Parathyroid adenoma (tissue), 2 donors: ENCODE results near the gene VAPA.
"Not testable (repeated sequence)": the region's sequence is repeated elsewhere in the genome, so short reads cannot be mapped to it uniquely, and the experiment has no call there.

Experiments
- H2AFZ ChIP-seq: fragments of 300-600 bp; sonication (generic); one replicate; pipeline ENCODE4 v1.7.0; 2017; ENCODE audit warnings: antibody characterized with exemption, mild to moderate bottlenecking
- H3K27ac ChIP-seq: fragments of 300-600 bp; sonication (generic); one replicate; pipeline ENCODE4 v1.7.0; 2017
- H3K27me3 ChIP-seq: fragments of 300-600 bp; sonication (generic); one replicate; pipeline ENCODE4 v1.7.0; 2017; ENCODE audit warnings: low read length; ENCODE audit not compliant: control insufficient read depth, insufficient read depth
- H3K36me3 ChIP-seq: fragments of 300-600 bp; sonication (generic); one replicate; pipeline ENCODE4 v1.7.0; 2017; ENCODE audit warnings: low read length; ENCODE audit not compliant: control insufficient read depth, insufficient read depth
- H3K4me1 ChIP-seq: fragments of 300-600 bp; sonication (generic); one replicate; pipeline ENCODE4 v1.7.0; 2017; ENCODE audit warnings: control low read depth
- H3K4me2 ChIP-seq: fragments of 300-600 bp; sonication (generic); one replicate; pipeline ENCODE4 v1.7.0; 2017; ENCODE audit warnings: low read length
- H3K4me3 ChIP-seq: fragments of 300-600 bp; sonication (generic); one replicate; pipeline ENCODE4 v1.7.0; 2017; ENCODE audit warnings: low read depth, low read length
- H3K79me2 ChIP-seq: fragments of 300-600 bp; sonication (generic); one replicate; pipeline ENCODE4 v1.7.0; 2017; ENCODE audit warnings: control low read depth
- H3K9ac ChIP-seq: fragments of 300-600 bp; sonication (generic); one replicate; pipeline ENCODE4 v1.7.0; 2017; ENCODE audit warnings: mild to moderate bottlenecking
- H3K9me3 ChIP-seq: fragments of 300-600 bp; sonication (generic); one replicate; pipeline ENCODE4 v1.7.0; 2017; ENCODE audit warnings: low read length; ENCODE audit not compliant: control insufficient read depth
- TF ChIP-seq, protein P1 (sequence below): fragments of 300-600 bp; sonication (generic); IDR thresholded peaks from one replicate; pipeline ENCODE4 v1.7.0; 2017; ENCODE audit warnings: antibody characterized with exemption, mild to moderate bottlenecking
- donor health status: primary hyperparathyroidism.

VAPA gene

DNA sequence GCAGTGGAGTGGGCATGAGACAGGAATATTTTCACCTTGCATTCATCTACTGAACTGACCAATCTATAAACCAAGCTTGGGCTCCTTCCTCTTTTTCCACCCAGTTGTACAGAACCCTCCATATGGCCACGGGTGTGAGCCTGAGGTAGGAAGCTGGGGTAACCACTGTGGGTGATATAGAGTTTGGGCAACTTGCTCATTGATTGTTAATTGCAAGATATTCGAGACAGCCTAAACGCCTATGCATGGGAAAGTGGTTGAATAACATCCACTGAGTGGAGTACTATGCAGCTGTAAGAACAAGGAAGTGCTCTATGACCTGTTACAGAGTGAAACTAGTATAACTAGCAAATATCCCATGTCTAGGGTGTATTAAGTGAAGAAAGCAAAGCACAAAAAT lies 7.3 kb upstream of the VAPA start:
- Histone ChIP-seq H3K79me2 (no peaks in the 10 kb centered on the region), H3K9ac (no peak overlapping the region), H3K4me3 (no peak overlapping the region), H3K9me3 (no peaks in the 10 kb centered on the region), H3K36me3 (no peaks in the 10 kb centered on the region), H2AFZ (no peak overlapping the region), H3K4me2 (no peak overlapping the region), H3K27ac (no peak overlapping the region), H3K27me3 (no peaks in the 10 kb centered on the region), H3K4me1 (peaks cover 16% of the 10 kb centered on the region)
- TF ChIP-seq, protein P1, sequence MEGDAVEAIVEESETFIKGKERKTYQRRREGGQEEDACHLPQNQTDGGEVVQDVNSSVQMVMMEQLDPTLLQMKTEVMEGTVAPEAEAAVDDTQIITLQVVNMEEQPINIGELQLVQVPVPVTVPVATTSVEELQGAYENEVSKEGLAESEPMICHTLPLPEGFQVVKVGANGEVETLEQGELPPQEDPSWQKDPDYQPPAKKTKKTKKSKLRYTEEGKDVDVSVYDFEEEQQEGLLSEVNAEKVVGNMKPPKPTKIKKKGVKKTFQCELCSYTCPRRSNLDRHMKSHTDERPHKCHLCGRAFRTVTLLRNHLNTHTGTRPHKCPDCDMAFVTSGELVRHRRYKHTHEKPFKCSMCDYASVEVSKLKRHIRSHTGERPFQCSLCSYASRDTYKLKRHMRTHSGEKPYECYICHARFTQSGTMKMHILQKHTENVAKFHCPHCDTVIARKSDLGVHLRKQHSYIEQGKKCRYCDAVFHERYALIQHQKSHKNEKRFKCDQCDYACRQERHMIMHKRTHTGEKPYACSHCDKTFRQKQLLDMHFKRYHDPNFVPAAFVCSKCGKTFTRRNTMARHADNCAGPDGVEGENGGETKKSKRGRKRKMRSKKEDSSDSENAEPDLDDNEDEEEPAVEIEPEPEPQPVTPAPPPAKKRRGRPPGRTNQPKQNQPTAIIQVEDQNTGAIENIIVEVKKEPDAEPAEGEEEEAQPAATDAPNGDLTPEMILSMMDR: no peak

DNA sequence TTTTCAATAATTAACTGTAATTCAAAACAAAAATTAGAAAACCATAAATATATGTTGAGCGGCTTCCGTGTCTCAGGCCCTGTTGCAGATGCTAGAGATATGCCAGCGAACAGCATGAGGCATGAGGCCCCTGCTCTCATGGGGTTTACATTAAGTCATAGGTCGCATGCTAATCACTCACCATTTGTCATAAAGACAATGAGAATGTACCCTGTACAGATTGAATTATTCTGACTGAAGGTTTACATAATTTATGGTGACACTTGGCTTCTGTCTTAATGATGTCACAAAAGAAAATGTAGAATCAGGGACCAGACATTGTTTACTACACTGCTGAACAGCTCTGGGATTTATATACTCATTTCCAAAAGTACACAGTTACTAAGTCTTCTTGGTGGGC lies 5.9 kb upstream of the VAPA start:
- Histone ChIP-seq H3K36me3 (no peaks in the 10 kb centered on the region), H3K27me3 (no peaks in the 10 kb centered on the region), H3K4me2 (no peak overlapping the region), H2AFZ (no peak overlapping the region), H3K4me3 (no peak overlapping the region), H3K27ac (no peak overlapping the region), H3K9me3 (no peaks in the 10 kb centered on the region), H3K79me2 (no peaks in the 10 kb centered on the region), H3K4me1 (peaks cover 16% of the 10 kb centered on the region), H3K9ac (no peak overlapping the region)
- TF ChIP-seq, protein P1: no peak

DNA sequence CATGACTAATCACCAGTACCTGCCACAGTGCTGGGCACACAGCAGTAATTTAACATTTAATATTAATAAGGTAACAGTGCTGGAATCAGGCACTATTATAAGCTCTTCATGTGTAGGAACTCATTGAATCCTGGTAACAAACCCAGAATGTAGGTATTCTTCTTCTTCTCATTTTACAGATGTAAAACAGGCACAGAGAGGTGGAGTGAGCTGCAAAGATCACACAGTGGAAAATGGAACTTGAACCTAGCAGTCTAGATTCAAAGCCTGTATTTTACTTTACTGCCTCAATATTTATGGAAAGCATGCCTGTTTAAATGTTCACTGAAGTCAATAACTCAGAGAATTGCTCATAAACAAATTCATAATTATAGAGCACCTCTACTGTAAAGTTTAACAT lies 3.7 kb upstream of the VAPA start:
- Histone ChIP-seq H3K36me3 (no peaks in the 10 kb centered on the region), H3K27me3 (no peaks in the 10 kb centered on the region), H2AFZ (no peak overlapping the region), H3K4me3 (no peak overlapping the region), H3K4me2 (no peak overlapping the region), H3K9me3 (no peaks in the 10 kb centered on the region), H3K27ac (no peak overlapping the region), H3K4me1 (peaks cover 12% of the 10 kb centered on the region), H3K79me2 (peaks cover 3% of the 10 kb centered on the region), H3K9ac (no peak overlapping the region)
- TF ChIP-seq, protein P1: no peak

DNA sequence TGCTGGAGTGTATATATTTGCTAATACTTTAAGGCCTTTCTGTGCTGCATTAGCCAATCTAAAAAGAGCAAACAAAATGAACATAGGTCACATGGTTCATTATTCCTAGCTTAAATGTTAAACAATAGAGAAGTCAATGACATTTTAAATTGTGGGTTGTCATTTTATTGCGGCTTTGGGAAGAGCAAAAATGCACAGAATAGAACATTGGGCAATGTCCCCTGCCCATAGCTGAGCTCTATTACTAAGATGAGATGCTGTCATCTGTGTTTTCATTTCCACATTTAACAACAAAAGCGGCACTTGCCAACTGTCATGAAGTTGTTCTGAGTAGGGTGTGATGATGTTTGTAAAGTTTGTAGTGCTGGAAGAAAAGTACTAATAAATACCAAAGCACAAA lies 3.2 kb upstream of the VAPA start:
- H3K4me3 ChIP-seq: no peak overlapping the region
- TF ChIP-seq, protein P1: no peak
- no peaks in the 10 kb centered on the region for H3K9me3 ChIP-seq
- no peaks in the 10 kb centered on the region for H3K27me3 ChIP-seq
- peaks cover 9% of the 10 kb centered on the region for H3K79me2 ChIP-seq
- H2AFZ ChIP-seq: no peak overlapping the region
- no peaks in the 10 kb centered on the region for H3K36me3 ChIP-seq
- H3K4me2 ChIP-seq: no peak overlapping the region
- no peak overlapping the region for H3K9ac ChIP-seq
- H3K4me1 ChIP-seq: peaks cover 9% of the 10 kb centered on the region
- no peak overlapping the region for H3K27ac ChIP-seq

DNA sequence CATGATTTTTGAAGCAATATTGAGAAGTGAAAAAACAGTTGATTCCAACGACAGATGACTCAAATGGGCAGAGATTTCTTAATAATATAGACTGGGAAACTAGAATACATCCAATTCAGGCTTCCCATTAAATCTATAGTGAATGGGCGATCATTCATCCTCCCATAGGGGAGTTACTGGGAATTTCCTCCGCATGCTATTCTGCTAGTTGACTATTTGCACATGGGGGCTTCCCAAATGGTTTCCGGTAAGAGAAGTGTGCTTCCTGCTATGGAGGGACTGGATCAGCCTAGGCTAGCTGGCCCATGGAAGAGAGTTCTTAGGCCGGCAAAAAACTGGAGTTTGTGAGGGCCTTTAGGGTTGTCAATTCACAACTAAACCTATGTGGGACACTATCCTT lies 2.6 kb upstream of the VAPA start:
- Histone ChIP-seq H3K4me1 (peaks cover 9% of the 10 kb centered on the region), H2AFZ (no peak overlapping the region), H3K27me3 (no peaks in the 10 kb centered on the region), H3K79me2 (peaks cover 14% of the 10 kb centered on the region), H3K36me3 (no peaks in the 10 kb centered on the region), H3K4me3 (no peak overlapping the region), H3K9me3 (no peaks in the 10 kb centered on the region), H3K27ac (no peak overlapping the region), H3K9ac (no peak overlapping the region), H3K4me2 (no peak overlapping the region)
- TF ChIP-seq, protein P1: no peak

DNA sequence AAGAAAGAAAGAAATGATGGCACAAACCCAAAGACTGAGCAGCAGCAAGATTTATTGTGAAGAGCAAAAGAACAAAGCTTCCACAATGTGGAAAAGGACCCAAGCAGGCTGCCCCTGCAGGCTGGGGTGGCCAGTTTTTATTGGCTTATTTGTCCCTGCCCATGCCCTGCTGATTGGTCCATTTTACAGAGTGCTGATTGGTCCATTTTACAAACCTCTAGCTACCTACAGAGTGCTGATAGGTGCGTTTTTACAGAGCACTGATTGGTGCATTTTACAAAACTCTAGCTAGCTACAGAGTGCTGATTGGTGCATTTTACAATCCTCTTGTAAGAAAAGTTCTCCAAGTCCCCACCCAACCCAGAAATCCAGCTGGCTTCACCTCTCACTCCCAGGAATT lies 1.5 kb upstream of the VAPA start:
- not testable (repeated sequence) for H3K9ac ChIP-seq, H3K27me3 ChIP-seq, H3K36me3 ChIP-seq, H3K4me3 ChIP-seq, H3K9me3 ChIP-seq, H3K27ac ChIP-seq, H3K4me2 ChIP-seq, H2AFZ ChIP-seq
- Histone ChIP-seq H3K79me2 (peaks cover 23% of the 10 kb centered on the region), H3K4me1 (peaks cover 11% of the 10 kb centered on the region)
